Endothelial cell (in vitro differentiated cells): ENCODE measurements around the gene CAMSAP1. TPM values are rescaled to one million over a fixed set of nuclear protein-coding genes. Genes with fewer than 3 reads are reported as not detected.

Experiments
- DNase-seq: peaks from one replicate; pipeline ENCODE4 v3.0.0; 2021; ENCODE audit warnings: low spot score
- H3K27ac Mint-ChIP-seq: one replicate; pipeline ENCODE4 v1.8.0; 2021; ENCODE audit warnings: mixed read lengths, inconsistent platforms; ENCODE audit not compliant: unreplicated experiment
- H3K27me3 Mint-ChIP-seq: one replicate; pipeline ENCODE4 v1.8.0; 2021; ENCODE audit warnings: mild to moderate bottlenecking, moderate library complexity, mixed read lengths, inconsistent platforms; ENCODE audit not compliant: unreplicated experiment
- H3K36me3 Mint-ChIP-seq: one replicate; pipeline ENCODE4 v1.8.0; 2021; ENCODE audit warnings: mild to moderate bottlenecking, low read depth, mixed read lengths, inconsistent platforms; ENCODE audit not compliant: unreplicated experiment
- H3K4me1 Mint-ChIP-seq: one replicate; pipeline ENCODE4 v1.8.0; 2021; ENCODE audit warnings: mild to moderate bottlenecking, mixed read lengths, inconsistent platforms; ENCODE audit not compliant: unreplicated experiment
- H3K4me3 Mint-ChIP-seq: one replicate; pipeline ENCODE4 v1.8.0; 2021; ENCODE audit warnings: mild to moderate bottlenecking, mixed read lengths, inconsistent platforms; ENCODE audit not compliant: unreplicated experiment
- H3K9me3 Mint-ChIP-seq: one replicate; pipeline ENCODE4 v1.8.0; 2021; ENCODE audit warnings: mixed read lengths, inconsistent platforms; ENCODE audit not compliant: unreplicated experiment
- total RNA-seq: library from RNA; stranded (reverse); fragmentation: NEBNext Ultra II Directional; extraction: Animal tissue kit (Norgen Biotek cat#: 25700); gene quantifications from one replicate; pipeline ENCODE4 v1.2.1, GENCODE V29; 2021; ENCODE audit not compliant: unreplicated experiment
- TF ChIP-seq, protein P1 (sequence below): fragments of 200-600 bp; sonication (generic); IDR thresholded peaks from one replicate; pipeline ENCODE4 v1.5.0; 2021; ENCODE audit warnings: antibody characterized with exemption; ENCODE audit not compliant: unreplicated experiment

The CAMSAP1 gene
- total RNA-seq, 1 donor from 2014 or later: 44.7 TPM

GRCh38 chr9:135817951-135818717 lies 89.2 kb downstream of the CAMSAP1 start:
- peaks cover 5% of the 10 kb centered on the region for H3K4me1 Mint-ChIP-seq
- TF ChIP-seq, protein P1, sequence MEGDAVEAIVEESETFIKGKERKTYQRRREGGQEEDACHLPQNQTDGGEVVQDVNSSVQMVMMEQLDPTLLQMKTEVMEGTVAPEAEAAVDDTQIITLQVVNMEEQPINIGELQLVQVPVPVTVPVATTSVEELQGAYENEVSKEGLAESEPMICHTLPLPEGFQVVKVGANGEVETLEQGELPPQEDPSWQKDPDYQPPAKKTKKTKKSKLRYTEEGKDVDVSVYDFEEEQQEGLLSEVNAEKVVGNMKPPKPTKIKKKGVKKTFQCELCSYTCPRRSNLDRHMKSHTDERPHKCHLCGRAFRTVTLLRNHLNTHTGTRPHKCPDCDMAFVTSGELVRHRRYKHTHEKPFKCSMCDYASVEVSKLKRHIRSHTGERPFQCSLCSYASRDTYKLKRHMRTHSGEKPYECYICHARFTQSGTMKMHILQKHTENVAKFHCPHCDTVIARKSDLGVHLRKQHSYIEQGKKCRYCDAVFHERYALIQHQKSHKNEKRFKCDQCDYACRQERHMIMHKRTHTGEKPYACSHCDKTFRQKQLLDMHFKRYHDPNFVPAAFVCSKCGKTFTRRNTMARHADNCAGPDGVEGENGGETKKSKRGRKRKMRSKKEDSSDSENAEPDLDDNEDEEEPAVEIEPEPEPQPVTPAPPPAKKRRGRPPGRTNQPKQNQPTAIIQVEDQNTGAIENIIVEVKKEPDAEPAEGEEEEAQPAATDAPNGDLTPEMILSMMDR: no peak
- peaks cover 1% of the 10 kb centered on the region for H3K27me3 Mint-ChIP-seq
- no peak overlapping the region for H3K27ac Mint-ChIP-seq
- DNase-seq: no peak
- no peak overlapping the region for H3K4me3 Mint-ChIP-seq
- no peaks in the 10 kb centered on the region for H3K9me3 Mint-ChIP-seq
- peaks cover 47% of the 10 kb centered on the region for H3K36me3 Mint-ChIP-seq

GRCh38 chr9:135816651-135816970 lies 90.7 kb downstream of the CAMSAP1 start:
- TF ChIP-seq, protein P1: no peak
- H3K27me3 Mint-ChIP-seq: peaks cover 1% of the 10 kb centered on the region
- DNase-seq: no peak
- H3K4me3 Mint-ChIP-seq: no peak overlapping the region
- no peaks in the 10 kb centered on the region for H3K9me3 Mint-ChIP-seq
- H3K27ac Mint-ChIP-seq: no peak overlapping the region
- peaks cover 5% of the 10 kb centered on the region for H3K4me1 Mint-ChIP-seq
- peaks cover 36% of the 10 kb centered on the region for H3K36me3 Mint-ChIP-seq

- no peak for DNase-seq
- Mint-ChIP-seq H3K4me1 (peaks cover 5% of the 10 kb centered on the region), H3K4me3 (no peak overlapping the region), H3K9me3 (no peaks in the 10 kb centered on the region), H3K27me3 (peaks cover 1% of the 10 kb centered on the region), H3K36me3 (peaks cover 39% of the 10 kb centered on the region), H3K27ac (no peak overlapping the region)
- TF ChIP-seq, protein P1: no peak
Measured at GRCh38 chr9:135815830-135816650, 91.3 kb downstream of the CAMSAP1 start.

DNA sequence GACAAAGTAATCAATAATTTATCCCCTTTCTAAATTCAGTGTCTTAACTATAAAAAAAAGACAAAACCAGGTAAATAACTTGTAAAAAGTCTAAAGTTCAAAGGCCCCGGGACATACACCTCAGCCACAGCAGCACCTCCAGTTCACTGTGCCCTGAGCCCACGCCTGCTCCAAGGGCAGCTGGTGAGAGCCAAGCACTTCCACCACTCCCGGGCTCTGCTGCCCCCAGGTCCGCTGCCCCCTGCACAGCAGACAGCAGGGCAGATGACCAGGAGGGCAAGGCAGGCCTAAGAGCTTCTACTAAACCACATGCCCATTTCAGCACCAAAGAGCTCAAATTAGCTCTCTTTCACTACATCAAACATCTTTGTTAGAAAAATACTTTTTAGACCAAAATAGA lies 91.9 kb downstream of the CAMSAP1 start:
- Mint-ChIP-seq H3K4me1 (peaks cover 5% of the 10 kb centered on the region), H3K4me3 (no peak overlapping the region), H3K9me3 (no peaks in the 10 kb centered on the region), H3K36me3 (peaks cover 38% of the 10 kb centered on the region), H3K27ac (no peak overlapping the region), H3K27me3 (peaks cover 1% of the 10 kb centered on the region)
- DNase-seq: no peak
- TF ChIP-seq, protein P1: no peak
